NCI-H524 treated with DMSO at 0.1 percent for 48 hours (cell line): ENCODE measurements around the gene ROPN1L.
"Not testable (repeated sequence)": the region's sequence is repeated elsewhere in the genome, so short reads cannot be mapped to it uniquely, and the experiment has no call there.

Experiments used
- DNase-seq: peaks from one replicate; lab custom pipeline; 2025; lab: John Stamatoyannopoulos, UW

Gene ROPN1L

GRCh38 chr5:10479154-10479721 lies 37.6 kb downstream of the ROPN1L start:
- no peak for DNase-seq

- peak; percentile 88 for DNase-seq
These were observed 38.7 kb downstream of the ROPN1L start for GRCh38 chr5:10480237-10480985.

- DNase-seq = no peak
These were observed 39.7 kb downstream of the ROPN1L start for GRCh38 chr5:10481241-10481935.

GRCh38 chr5:10482791-10483530 lies 41.3 kb downstream of the ROPN1L start:
- peak; percentile 33 for DNase-seq

- no peak for DNase-seq
These were observed 43.1 kb downstream of the ROPN1L start for GRCh38 chr5:10484774-10485141.

GRCh38 chr5:10485142-10485795 lies 43.6 kb downstream of the ROPN1L start:
- DNase-seq = peak; percentile 98

- DNase-seq = no peak
These were observed 44.2 kb downstream of the ROPN1L start for GRCh38 chr5:10485897-10486296.

- DNase-seq = no peak
These were observed 45.0 kb downstream of the ROPN1L start for GRCh38 chr5:10486511-10487344.

GRCh38 chr5:10488144-10488543 lies 46.5 kb downstream of the ROPN1L start:
- no peak for DNase-seq

- DNase-seq = no peak
These were observed 48.2 kb downstream of the ROPN1L start for GRCh38 chr5:10489810-10490426.

- DNase-seq = no peak
These were observed 49.4 kb downstream of the ROPN1L start for GRCh38 chr5:10490927-10491672.

- no peak for DNase-seq
These were observed 50.0 kb downstream of the ROPN1L start for GRCh38 chr5:10491673-10492026.

GRCh38 chr5:10493884-10494283 lies 52.2 kb downstream of the ROPN1L start:
- no peak for DNase-seq

- DNase-seq = not testable (repeated sequence)
These were observed 52.8 kb downstream of the ROPN1L start for GRCh38 chr5:10494497-10494896.

GRCh38 chr5:10497554-10497953 lies 55.9 kb downstream of the ROPN1L start:
- no peak for DNase-seq

GRCh38 chr5:10498350-10498749 lies 56.7 kb downstream of the ROPN1L start:
- no peak for DNase-seq

GRCh38 chr5:10499066-10499465 lies 57.4 kb downstream of the ROPN1L start:
- DNase-seq = no peak

- DNase-seq = no peak
These were observed 58.1 kb downstream of the ROPN1L start for GRCh38 chr5:10499776-10500175.

GRCh38 chr5:10500669-10501068 lies 59.0 kb downstream of the ROPN1L start:
- DNase-seq = no peak

GRCh38 chr5:10501554-10502075 lies 59.9 kb downstream of the ROPN1L start:
- DNase-seq = no peak
